Skeletal muscle tissue (tissue), 4 donors: ENCODE results near the gene SORBS2. TPM values are rescaled to one million over a fixed set of nuclear protein-coding genes. Genes with fewer than 3 reads are reported as not detected.
"Not testable (repeated sequence)": the region's sequence is repeated elsewhere in the genome, so short reads cannot be mapped to it uniquely, and the experiment has no call there.

Experiments
- H3K27ac ChIP-seq: one replicate; pipeline ENCODE4 v1.7.0; 2013; ENCODE audit warnings: mild to moderate bottlenecking, low read depth, low read length, inconsistent platforms
- H3K27me3 ChIP-seq, 3 donors: one replicate each; pipeline ENCODE4 v1.7.0; 2013; ENCODE audit warnings: low read length in 3 of 3; ENCODE audit not compliant: control insufficient read depth in 3 of 3, insufficient read depth in 3 of 3
- H3K36me3 ChIP-seq, 3 donors: one replicate each; pipeline ENCODE4 v1.7.0; 2013; ENCODE audit warnings: low read length in 3 of 3; ENCODE audit not compliant: control insufficient read depth in 3 of 3, insufficient read depth in 3 of 3
- H3K4me1 ChIP-seq, 3 donors: one replicate each; pipeline ENCODE4 v1.7.0; 2013; ENCODE audit warnings: low read length in 3 of 3, mild to moderate bottlenecking in 3 of 3; ENCODE audit not compliant: control insufficient read depth in 3 of 3, insufficient read depth in 3 of 3
- H3K4me3 ChIP-seq, 3 donors: one replicate each; pipeline ENCODE4 v1.7.0; 2013; ENCODE audit warnings: low read length in 3 of 3
- H3K9ac ChIP-seq, 3 donors: one replicate each; pipeline ENCODE4 v1.7.0; 2013; ENCODE audit warnings: low read length in 3 of 3, mild to moderate bottlenecking in 3 of 3, moderate library complexity in 2 of 3, low read depth in 1 of 3
- H3K9me3 ChIP-seq, 3 donors: one replicate each; pipeline ENCODE4 v1.7.0; 2013; ENCODE audit warnings: low read length in 3 of 3; ENCODE audit not compliant: control insufficient read depth in 3 of 3
- total RNA-seq: library from RNA; depleted of rRNA; stranded (reverse); fragments of >200 nt; gene quantifications from one replicate; pipeline ENCODE4 v1.2.3, GENCODE V29; 2014
- donor health status: Osteomylitis.

The SORBS2 gene
- total RNA-seq, 1 donor from 2014 or later, result 14.1 TPM

- no peaks in the 10 kb centered on the region for H3K27me3 ChIP-seq
- peaks cover 0 to 4% (median 0%) of the 10 kb centered on the region in 3 donors for H3K4me1 ChIP-seq
- no peak overlapping the region for H3K9ac ChIP-seq
- H3K4me3 ChIP-seq, result no peak overlapping the region
- no peaks in the 10 kb centered on the region for H3K36me3 ChIP-seq
- no peak overlapping the region for H3K27ac ChIP-seq
- no peaks in the 10 kb centered on the region for H3K9me3 ChIP-seq
Observed at GRCh38 chr4:185718578-185719499, 93.2 kb downstream of the SORBS2 start.

DNA sequence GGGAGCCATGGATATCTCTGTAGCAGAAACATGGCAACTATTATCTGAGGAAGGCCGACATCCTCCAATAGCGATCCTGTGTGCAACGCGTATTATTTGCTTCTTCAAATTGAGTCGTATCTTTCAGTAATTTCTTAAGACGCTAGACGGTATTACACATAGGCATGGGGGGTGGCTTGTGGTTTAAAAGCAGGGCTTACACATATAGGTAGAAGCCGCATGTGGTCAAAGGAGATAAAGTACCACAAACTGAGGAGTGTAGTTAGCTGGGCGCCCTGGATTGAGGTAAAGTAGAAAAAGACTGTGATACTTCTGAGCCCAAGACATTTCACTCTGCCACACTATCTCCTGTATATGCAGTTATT is 94.6 kb downstream of the SORBS2 start:
- Histone ChIP-seq H3K4me3 (no peak overlapping the region), H3K27ac (no peak overlapping the region), H3K4me1 (peaks cover 0 to 4% (median 0%) of the 10 kb centered on the region in 3 donors)

DNA sequence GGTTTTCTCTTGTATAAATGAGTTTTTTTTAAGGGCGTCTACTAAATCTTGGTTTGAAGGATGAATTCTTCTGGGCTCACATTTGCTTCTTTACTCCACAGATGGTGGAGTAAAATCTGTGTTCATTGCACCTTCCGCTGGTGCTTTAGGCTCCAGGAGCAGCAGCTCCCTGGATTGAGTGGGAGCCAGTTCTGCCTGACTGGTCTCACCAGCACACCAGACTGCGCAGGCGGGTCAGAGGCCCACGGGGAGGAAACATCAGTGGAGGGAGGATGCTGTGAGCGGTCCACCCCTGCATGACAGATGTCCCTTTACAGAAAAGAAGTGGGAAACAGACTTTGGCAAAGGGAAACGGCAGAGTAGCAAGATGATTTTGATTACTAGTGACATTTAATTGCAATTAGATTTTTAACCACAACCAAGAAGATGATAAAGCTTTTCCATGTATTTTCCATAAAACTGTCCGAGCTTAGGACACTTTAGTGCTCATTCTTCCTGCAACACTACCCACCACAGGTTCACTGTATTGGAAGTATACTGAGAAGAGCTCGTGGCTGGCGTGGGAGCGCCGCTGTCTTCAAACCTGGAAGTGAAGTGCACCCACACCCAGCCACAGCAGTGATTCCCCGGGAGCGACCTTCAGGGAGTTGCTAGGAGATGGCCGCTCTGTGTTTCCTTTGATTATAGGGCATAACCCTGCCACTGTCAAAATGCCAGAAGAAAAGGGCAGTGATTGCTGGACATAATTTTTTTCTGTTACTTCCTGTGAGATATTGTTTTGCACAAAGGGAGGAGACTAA is 95.2 kb downstream of the SORBS2 start:
- no peaks in the 10 kb centered on the region for H3K9me3 ChIP-seq
- H3K4me3 ChIP-seq, result no peak overlapping the region
- H3K27ac ChIP-seq, result no peak overlapping the region
- no peak overlapping the region for H3K9ac ChIP-seq
- no peaks in the 10 kb centered on the region for H3K27me3 ChIP-seq
- H3K36me3 ChIP-seq, result no peaks in the 10 kb centered on the region
- H3K4me1 ChIP-seq, result peaks cover 0 to 4% (median 0%) of the 10 kb centered on the region in 3 donors

More for the DNA sequence above, 94.6 kb downstream of the SORBS2 start:
- Histone ChIP-seq H3K27me3 (no peaks in the 10 kb centered on the region), H3K36me3 (no peaks in the 10 kb centered on the region), H3K9ac (no peak overlapping the region), H3K9me3 (no peaks in the 10 kb centered on the region)

DNA sequence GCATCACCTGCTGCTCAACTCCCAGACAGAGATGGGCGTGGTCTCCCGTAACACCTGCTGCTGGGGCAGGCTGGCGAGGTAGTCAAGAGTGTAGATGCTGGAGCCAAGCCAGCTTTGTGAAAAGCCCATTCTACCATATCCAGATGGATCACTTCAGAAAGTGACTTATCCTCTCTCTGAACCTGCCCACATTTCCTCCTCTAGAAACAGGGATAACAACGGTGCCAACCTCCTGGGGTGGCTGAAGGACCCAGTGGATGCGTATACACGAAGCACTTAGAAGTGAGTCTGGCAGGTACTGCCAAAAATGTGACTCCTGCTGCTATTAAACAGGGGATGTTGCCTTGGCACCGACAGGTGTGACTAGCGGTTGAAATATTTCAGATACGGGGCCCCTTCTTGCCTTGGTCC is 95.8 kb downstream of the SORBS2 start:
- H3K9ac ChIP-seq, result no peak overlapping the region
- no peaks in the 10 kb centered on the region for H3K9me3 ChIP-seq
- no peaks in the 10 kb centered on the region for H3K36me3 ChIP-seq
- H3K27ac ChIP-seq, result no peak overlapping the region
- H3K4me1 ChIP-seq, result no peaks in the 10 kb centered on the region
- H3K27me3 ChIP-seq, result no peaks in the 10 kb centered on the region
- no peak overlapping the region for H3K4me3 ChIP-seq

- H3K9ac ChIP-seq, H3K4me3 ChIP-seq, H3K27ac ChIP-seq, H3K4me1 ChIP-seq, H3K27me3 ChIP-seq, H3K36me3 ChIP-seq, H3K9me3 ChIP-seq: not testable (repeated sequence)
Observed at GRCh38 chr4:185714524-185714923, 97.5 kb downstream of the SORBS2 start.

- no peak overlapping the region for H3K27ac ChIP-seq
- H3K4me1 ChIP-seq, result no peaks in the 10 kb centered on the region
- H3K4me3 ChIP-seq, result no peak overlapping the region
- H3K27me3 ChIP-seq, result no peaks in the 10 kb centered on the region
- no peaks in the 10 kb centered on the region for H3K36me3 ChIP-seq
- H3K9me3 ChIP-seq, result no peaks in the 10 kb centered on the region
- H3K9ac ChIP-seq, result no peak overlapping the region
Observed at GRCh38 chr4:185713731-185714130, 98.3 kb downstream of the SORBS2 start.

GRCh38 chr4:185713272-185713671 is 98.7 kb downstream of the SORBS2 start:
- no peaks in the 10 kb centered on the region for H3K36me3 ChIP-seq
- no peak overlapping the region for H3K27ac ChIP-seq
- H3K9me3 ChIP-seq, result no peaks in the 10 kb centered on the region
- H3K9ac ChIP-seq, result no peak overlapping the region
- no peaks in the 10 kb centered on the region for H3K4me1 ChIP-seq
- H3K4me3 ChIP-seq, result no peak overlapping the region
- H3K27me3 ChIP-seq, result no peaks in the 10 kb centered on the region

DNA sequence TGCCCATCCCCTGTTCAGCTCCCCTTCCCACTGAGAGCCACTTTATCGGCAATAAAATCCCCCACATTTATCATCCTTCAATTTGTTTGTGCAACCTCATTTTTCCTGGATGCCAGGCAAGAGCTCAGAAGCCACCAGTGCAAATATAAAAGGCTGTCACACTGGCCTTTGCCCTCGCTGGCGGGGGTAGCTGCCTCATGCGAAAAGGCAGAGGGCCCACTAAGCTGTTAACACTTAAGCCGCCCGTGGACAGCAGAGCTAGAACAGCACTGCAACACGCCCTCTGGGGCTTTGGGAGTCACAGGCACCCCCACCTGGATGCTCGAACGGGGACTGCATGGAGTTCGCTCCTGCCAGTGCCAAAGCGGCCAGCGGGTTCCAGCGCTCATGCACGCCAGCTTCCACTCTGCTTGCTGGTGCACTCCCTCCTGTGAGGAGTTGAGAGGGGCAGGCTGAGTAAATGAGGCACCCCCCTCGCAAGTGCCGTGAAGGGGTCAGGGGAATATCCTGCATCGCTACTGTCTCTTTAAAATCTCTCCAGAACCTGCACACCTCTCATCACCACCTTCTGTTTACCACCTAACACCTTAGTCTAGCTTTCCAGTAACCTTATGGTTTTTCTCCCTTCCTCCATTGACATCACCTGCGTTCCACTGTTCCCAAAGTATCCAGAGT is 99.5 kb downstream of the SORBS2 start:
- H3K9me3 ChIP-seq, result no peaks in the 10 kb centered on the region
- H3K9ac ChIP-seq, result no peak overlapping the region
- H3K36me3 ChIP-seq, result no peaks in the 10 kb centered on the region
- H3K4me3 ChIP-seq, result no peak overlapping the region
- no peak overlapping the region for H3K27ac ChIP-seq
- H3K27me3 ChIP-seq, result no peaks in the 10 kb centered on the region
- H3K4me1 ChIP-seq, result no peaks in the 10 kb centered on the region

GRCh38 chr4:185711726-185712125 is 100.3 kb downstream of the SORBS2 start:
- Histone ChIP-seq H3K9me3 (no peaks in the 10 kb centered on the region), H3K27me3 (no peaks in the 10 kb centered on the region), H3K9ac (no peak overlapping the region), H3K4me1 (no peaks in the 10 kb centered on the region), H3K4me3 (no peak overlapping the region), H3K36me3 (no peaks in the 10 kb centered on the region), H3K27ac (no peak overlapping the region)
